SJCRH30 (cell line): ENCODE results near the gene DUS3L. TPM values are rescaled to one million over a fixed set of nuclear protein-coding genes. Genes with fewer than 3 reads are reported as not detected.
"Not testable (repeated sequence)": the region's sequence is repeated elsewhere in the genome, so short reads cannot be mapped to it uniquely, and the experiment has no call there.

Experiments
- DNase-seq, 2 experiments: peaks; one replicate each; pipeline ENCODE4 v3.0.0-alpha.2; 2015 to 2020
- H3K27ac ChIP-seq: fragments of 250-450 bp; sonication (Bioruptor Pico); 2 replicates; pipeline ENCODE4 v1.5.1; 2020; ENCODE audit warnings: mild to moderate bottlenecking, moderate library complexity
- H3K27me3 ChIP-seq: fragments of 250-450 bp; sonication (Bioruptor Pico); 2 replicates; pipeline ENCODE4 v1.5.1; 2020; ENCODE audit warnings: mild to moderate bottlenecking, moderate library complexity
- H3K36me3 ChIP-seq: fragments of 250-450 bp; sonication (Bioruptor Pico); 2 replicates; pipeline ENCODE4 v1.5.1; 2020; ENCODE audit warnings: mild to moderate bottlenecking, moderate library complexity
- H3K4me1 ChIP-seq: fragments of 250-450 bp; sonication (Bioruptor Pico); 2 replicates; pipeline ENCODE4 v1.5.1; 2020; ENCODE audit warnings: mild to moderate bottlenecking, moderate library complexity
- H3K4me3 ChIP-seq: fragments of 250-450 bp; sonication (Bioruptor Pico); 2 replicates; pipeline ENCODE4 v1.5.1; 2020; ENCODE audit warnings: mild to moderate bottlenecking, moderate library complexity
- H3K9me3 ChIP-seq: fragments of 250-450 bp; sonication (Bioruptor Pico); replicated peaks from 2 replicates; pipeline ENCODE4 v1.5.1; 2020; ENCODE audit warnings: mild to moderate bottlenecking, moderate library complexity
- total RNA-seq: library from RNA; depleted of rRNA; stranded (reverse); fragments of >200 nt; shearing (Covaris generic); gene quantifications from 2 replicates; pipeline ENCODE4 v1.2.3, GENCODE V29; 2014

DUS3L gene
- total RNA-seq, 1 experiment from 2014 or later: 28.2 TPM

DNA sequence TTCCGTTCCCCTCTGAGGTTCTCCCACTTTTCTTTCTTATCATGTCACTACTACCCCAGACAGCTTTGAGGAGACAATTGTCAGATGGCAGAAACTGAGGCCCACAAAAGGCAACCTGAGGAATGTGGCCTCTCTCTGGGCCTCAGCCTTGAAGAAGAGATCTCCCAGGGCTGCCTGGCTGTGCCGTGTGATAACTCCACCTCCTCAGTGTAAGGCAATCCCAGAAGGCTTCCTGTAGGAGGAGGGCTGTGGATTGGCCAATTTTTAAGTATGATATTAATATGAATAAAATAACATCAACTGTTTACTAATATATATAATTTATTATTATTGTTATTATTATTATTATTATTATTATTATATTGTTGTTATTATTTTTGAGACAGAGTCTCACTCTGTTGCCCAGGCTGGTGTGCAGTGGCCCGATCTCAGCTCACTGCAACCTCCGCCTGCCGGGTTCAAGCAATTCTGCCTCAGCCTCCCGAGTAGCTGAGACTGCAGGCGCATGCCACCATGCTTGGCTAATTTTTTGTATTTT is 4.5 kb upstream of the DUS3L start:
- Histone ChIP-seq H3K9me3 (no peaks in the 10 kb centered on the region), H3K27me3 (no peaks in the 10 kb centered on the region), H3K4me3 (no peak overlapping the region), H3K27ac (no peak overlapping the region), H3K4me1 (peaks cover 19% of the 10 kb centered on the region), H3K36me3 (no peaks in the 10 kb centered on the region)
- DNase-seq: no peak

- no peak overlapping the region for H3K4me3 ChIP-seq
These were observed 2.2 kb upstream of the DUS3L start for GRCh38 chr19:5793188-5793587.

DNA sequence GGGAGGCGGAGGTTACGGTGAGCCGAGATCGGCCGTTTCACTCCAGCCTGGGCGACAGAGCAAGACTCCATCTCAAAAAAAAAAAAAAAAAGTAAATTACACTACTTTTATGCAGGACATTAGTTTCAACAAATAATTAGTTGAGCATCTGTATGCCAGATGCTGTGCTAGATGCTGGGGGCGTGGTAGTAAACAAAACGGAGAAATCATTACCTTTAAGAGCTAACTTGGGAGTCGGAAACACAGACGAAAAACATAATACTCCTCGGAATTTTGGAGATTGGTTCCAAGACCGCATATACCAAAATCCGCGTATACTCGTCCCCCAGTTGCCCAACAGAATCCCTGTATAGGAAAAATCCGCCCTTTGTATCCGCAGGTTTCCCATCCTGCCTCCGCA is 1.3 kb upstream of the DUS3L start:
- DNase-seq: no peak
- H3K9me3 ChIP-seq: no peaks in the 10 kb centered on the region
- H3K4me1 ChIP-seq: no peaks in the 10 kb centered on the region
- no peak overlapping the region for H3K4me3 ChIP-seq
- H3K27ac ChIP-seq: no peak overlapping the region
- H3K36me3 ChIP-seq: peaks cover 18% of the 10 kb centered on the region
- no peaks in the 10 kb centered on the region for H3K27me3 ChIP-seq

More at GRCh38 chr19:5793188-5793587, 2.2 kb upstream of the DUS3L start:
- no peaks in the 10 kb centered on the region for H3K4me1 ChIP-seq
- H3K36me3 ChIP-seq: peaks cover 9% of the 10 kb centered on the region
- no peaks in the 10 kb centered on the region for H3K27me3 ChIP-seq
- H3K27ac ChIP-seq: no peak overlapping the region
- H3K9me3 ChIP-seq: no peaks in the 10 kb centered on the region
- no peak for DNase-seq

GRCh38 chr19:5789886-5790558 is 941 bp downstream of the DUS3L start:
- no peak for DNase-seq
- no peaks in the 10 kb centered on the region for H3K27me3 ChIP-seq
- H3K4me1 ChIP-seq: no peaks in the 10 kb centered on the region
- H3K27ac ChIP-seq: no peak overlapping the region; the same call in 1 of the 2 replicates
- peak overlapping the region; percentile 81 for H3K4me3 ChIP-seq
- H3K36me3 ChIP-seq: peaks cover 38% of the 10 kb centered on the region
- H3K9me3 ChIP-seq: no peaks in the 10 kb centered on the region

DNA sequence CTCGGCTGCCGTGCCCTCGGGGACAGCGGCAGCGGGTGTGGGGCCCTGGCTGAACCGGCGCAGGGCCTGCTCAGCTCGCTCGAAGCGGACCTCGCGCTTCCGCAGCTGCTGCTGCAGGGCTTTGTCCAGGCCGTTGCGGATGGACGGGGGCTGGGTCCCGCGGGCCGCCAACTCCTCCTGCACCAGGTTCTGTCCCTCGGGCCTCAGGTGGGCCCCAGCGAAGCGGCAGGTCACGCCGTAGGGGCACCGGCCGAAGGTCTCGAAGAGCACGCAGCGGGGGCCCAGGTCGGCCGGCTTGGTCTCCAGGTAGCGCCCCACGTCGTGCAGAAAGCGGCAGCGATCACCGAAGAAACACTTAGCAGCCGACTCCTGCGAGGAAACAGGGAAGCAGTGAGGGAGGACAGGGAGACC is 1.6 kb downstream of the DUS3L start:
- no peaks in the 10 kb centered on the region for H3K4me1 ChIP-seq
- H3K9me3 ChIP-seq: no peaks in the 10 kb centered on the region
- no peak overlapping the region for H3K27ac ChIP-seq
- peaks cover 40% of the 10 kb centered on the region for H3K36me3 ChIP-seq
- DNase-seq: no peak
- no peak overlapping the region for H3K4me3 ChIP-seq
- no peaks in the 10 kb centered on the region for H3K27me3 ChIP-seq

GRCh38 chr19:5788422-5788821 is 2.5 kb downstream of the DUS3L start:
- Histone ChIP-seq H3K27me3 (no peaks in the 10 kb centered on the region), H3K27ac (no peak overlapping the region), H3K4me3 (no peak overlapping the region), H3K9me3 (no peaks in the 10 kb centered on the region), H3K36me3 (peaks cover 40% of the 10 kb centered on the region), H3K4me1 (no peaks in the 10 kb centered on the region)
- no peak for DNase-seq

DNA sequence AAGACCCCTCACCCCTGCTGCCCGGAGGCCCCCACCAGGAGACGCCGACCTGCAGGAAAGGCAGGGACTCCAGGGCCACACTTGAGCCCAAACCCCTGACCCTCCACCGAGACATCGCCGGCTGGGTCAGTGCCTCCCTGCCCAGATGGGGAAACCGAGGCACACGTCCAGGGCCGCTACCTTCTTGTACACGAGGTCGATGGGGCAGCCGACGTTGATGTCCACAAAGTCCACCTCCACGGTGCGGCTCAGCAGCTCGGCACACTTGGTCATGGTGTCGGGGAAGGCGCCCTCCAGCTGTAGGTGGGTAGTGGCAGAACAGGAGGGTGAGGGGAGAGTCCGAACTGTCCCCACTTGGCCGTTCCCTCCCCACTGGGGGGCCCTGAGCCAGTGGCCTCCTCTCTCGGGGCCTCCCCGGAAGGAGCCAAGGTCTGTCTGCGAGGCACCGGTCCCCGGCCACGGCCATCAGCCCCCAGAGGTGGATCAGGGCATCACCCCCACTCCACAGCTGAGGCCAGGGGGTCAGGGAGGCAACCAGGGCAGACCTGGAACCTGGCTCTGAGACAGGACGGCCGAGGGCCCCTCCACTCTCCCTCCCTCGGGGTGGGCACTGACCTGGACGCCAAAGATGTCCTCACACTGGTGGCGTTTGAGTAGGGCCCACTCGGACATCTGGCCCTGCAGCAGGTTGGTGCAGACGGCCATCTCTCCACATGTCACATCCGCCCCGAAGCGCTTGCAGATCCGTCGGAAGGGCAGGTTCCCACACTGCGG is 3.4 kb downstream of the DUS3L start:
- DNase-seq: no peak
- H3K4me3 ChIP-seq: no peak overlapping the region
- H3K27me3 ChIP-seq: no peaks in the 10 kb centered on the region
- no peak overlapping the region for H3K27ac ChIP-seq
- H3K4me1 ChIP-seq: no peaks in the 10 kb centered on the region
- no peaks in the 10 kb centered on the region for H3K9me3 ChIP-seq
- H3K36me3 ChIP-seq: peaks cover 40% of the 10 kb centered on the region

DNA sequence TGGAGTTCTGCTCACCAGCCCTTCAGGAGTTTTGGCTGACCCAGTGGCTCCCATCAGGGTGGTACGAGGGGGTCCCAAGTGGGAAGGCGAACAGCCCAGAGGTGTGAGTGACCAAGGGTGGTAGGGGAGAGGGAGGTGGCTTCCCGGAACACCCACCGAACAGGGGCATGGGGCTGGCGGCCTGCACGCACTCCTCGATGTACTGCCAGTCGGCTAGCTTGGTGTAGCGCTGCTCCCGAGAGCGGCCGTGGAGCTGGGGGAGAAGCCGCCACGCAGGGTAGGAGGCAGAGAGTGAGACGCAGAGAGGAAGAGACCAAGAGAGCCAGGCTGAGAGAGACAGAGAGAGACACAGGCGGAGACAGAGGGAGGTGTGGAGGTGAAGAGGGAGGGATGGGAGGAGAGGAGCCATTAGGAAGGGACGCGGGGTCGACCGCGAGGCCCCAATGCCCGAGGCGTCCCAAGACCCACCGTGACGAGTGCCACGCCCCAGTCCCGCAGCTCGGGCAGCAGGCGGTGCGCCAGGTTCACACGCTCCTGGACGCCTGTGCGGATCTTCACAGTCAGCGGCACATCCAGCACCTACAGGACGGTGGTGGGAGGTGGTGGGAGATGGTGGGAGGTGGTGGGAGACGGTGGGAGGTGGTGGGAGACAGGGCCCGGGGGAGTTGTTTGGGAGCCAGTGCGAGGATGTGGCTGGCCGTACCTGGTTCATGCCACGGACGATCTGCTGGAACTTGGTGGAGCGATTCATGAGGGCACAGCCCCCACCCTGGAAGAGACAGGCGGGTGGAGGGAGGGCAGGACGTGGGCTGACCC is 4.2 kb downstream of the DUS3L start:
- Histone ChIP-seq H3K36me3 (peaks cover 40% of the 10 kb centered on the region), H3K27me3 (no peaks in the 10 kb centered on the region), H3K9me3 (no peaks in the 10 kb centered on the region), H3K4me3 (no peak overlapping the region), H3K27ac (no peak overlapping the region), H3K4me1 (no peaks in the 10 kb centered on the region)
- no peak for DNase-seq

DNA sequence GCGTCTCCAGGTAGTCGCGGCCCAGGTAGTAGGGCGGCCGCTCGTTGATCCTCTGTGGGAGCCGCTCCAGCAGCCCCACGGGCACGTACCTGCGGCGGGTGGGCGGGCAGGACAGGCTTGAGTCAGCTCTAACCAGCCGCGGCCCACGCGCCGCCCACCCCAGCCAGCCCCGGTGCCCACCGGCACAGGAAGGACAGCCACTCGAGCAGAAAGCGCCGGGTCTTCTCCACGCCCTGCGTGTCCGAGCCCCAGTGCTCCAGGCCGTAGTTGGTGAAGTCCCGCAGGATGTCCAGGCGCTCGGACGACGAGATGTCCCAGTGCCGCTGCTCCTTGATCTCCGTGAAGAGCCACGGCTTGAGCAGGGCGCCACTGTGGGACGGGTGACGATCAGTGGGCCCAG is 5.5 kb downstream of the DUS3L start:
- Histone ChIP-seq H3K4me3 (no peak overlapping the region), H3K36me3 (peaks cover 40% of the 10 kb centered on the region), H3K27me3 (no peaks in the 10 kb centered on the region), H3K9me3 (no peaks in the 10 kb centered on the region), H3K4me1 (no peaks in the 10 kb centered on the region), H3K27ac (no peak overlapping the region)
- DNase-seq: no peak

GRCh38 chr19:5784581-5785147 is 6.3 kb downstream of the DUS3L start, which contains the start of gene PRR22:
Gene PRR22 (minus strand): TSS chr19:5784746. CDS start chr19:5784660, 86 bp downstream.
- H3K27ac ChIP-seq: no peak within 1 kb of the TSS
- H3K27me3 ChIP-seq: no peaks in the 10 kb centered on the region
- no peak within 1 kb of the TSS for H3K4me3 ChIP-seq
- no peak for DNase-seq
- H3K9me3 ChIP-seq: no peaks in the 10 kb centered on the region
- H3K4me1 ChIP-seq: no peaks in the 10 kb centered on the region
- peaks cover 35% of the 10 kb centered on the region for H3K36me3 ChIP-seq

- Histone ChIP-seq H3K4me1 (no peaks in the 10 kb centered on the region), H3K9me3 (no peaks in the 10 kb centered on the region), H3K27ac (no peak overlapping the region), H3K27me3 (no peaks in the 10 kb centered on the region), H3K4me3 (no peak overlapping the region), H3K36me3 (peaks cover 31% of the 10 kb centered on the region)
- DNase-seq: no peak
These were observed 7.7 kb downstream of the DUS3L start for GRCh38 chr19:5782945-5783919.

- Histone ChIP-seq H3K4me3 (no peak overlapping the region), H3K9me3 (no peaks in the 10 kb centered on the region), H3K4me1 (no peaks in the 10 kb centered on the region), H3K36me3 (peaks cover 23% of the 10 kb centered on the region), H3K27ac (no peak overlapping the region), H3K27me3 (no peaks in the 10 kb centered on the region)
- no peak for DNase-seq
These were observed 8.6 kb downstream of the DUS3L start for GRCh38 chr19:5782322-5782721.

- H3K27me3 ChIP-seq, H3K9me3 ChIP-seq, H3K4me3 ChIP-seq, DNase-seq, H3K27ac ChIP-seq, H3K4me1 ChIP-seq: not testable (repeated sequence)
- H3K36me3 ChIP-seq: peaks cover 11% of the 10 kb centered on the region
These were observed 10.0 kb downstream of the DUS3L start for GRCh38 chr19:5780916-5781315.
